Measurements from ENCODE around the gene MGAT4B. TPM values are rescaled to one million over a fixed set of nuclear protein-coding genes. Genes with fewer than 3 reads are reported as not detected.
"Not testable (repeated sequence)": the region's sequence is repeated elsewhere in the genome, so short reads cannot be mapped to it uniquely, and the experiment has no call there.

Gene MGAT4B
- 57.3 TPM for polyA plus RNA-seq (2012; ENCODE audit: insufficient read depth, insufficient read length)

GRCh38 chr5:179806250-179807048, at the start of gene MGAT4B:
MGAT4B (minus strand) TSS chr5:179806866; CDS start chr5:179806583, 283 bp downstream.
- peak; percentile 35 for DNase-seq (ENCODE audit: low read depth, low spot score)
- peak within 1 kb of the TSS; percentile 68 for H3K4me3 ChIP-seq (ENCODE audit: low read length)

DNA sequence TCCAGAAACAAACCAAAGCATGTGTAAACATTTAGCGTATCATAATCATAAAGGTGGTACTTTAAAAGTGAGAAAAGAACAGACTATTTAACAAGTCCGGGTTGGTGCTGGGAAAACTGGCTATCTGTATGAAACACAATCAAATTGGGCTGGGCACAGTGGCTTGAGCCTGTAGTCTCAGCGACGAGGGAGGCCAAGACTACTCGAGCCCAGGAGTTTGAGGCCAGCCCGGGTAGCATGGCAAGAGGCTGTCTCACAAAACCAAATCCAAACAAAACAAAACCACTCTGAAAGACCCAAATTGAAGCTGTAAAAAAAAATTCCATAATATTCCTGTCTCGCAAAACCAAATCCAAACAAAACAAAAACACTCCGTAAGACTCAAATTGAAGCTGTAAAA, 47.7 kb upstream of the MGAT4B start:
- no peak for DNase-seq (ENCODE audit: low read depth, low spot score)
- H3K4me3 ChIP-seq (ENCODE audit: low read length), result no peak overlapping the region

- no peak overlapping the region for H3K4me3 ChIP-seq (ENCODE audit: low read length)
- no peak for DNase-seq (ENCODE audit: low read depth, low spot score)
These were observed 46.4 kb upstream of the MGAT4B start for GRCh38 chr5:179852993-179853547.

- DNase-seq (ENCODE audit: low read depth, low spot score), result no peak
- H3K4me3 ChIP-seq (ENCODE audit: low read length), result no peak overlapping the region
These were observed 35.0 kb upstream of the MGAT4B start for GRCh38 chr5:179841621-179842020.

GRCh38 chr5:179840766-179841165, 34.1 kb upstream of the MGAT4B start:
- no peak overlapping the region for H3K4me3 ChIP-seq (ENCODE audit: low read length)
- no peak for DNase-seq (ENCODE audit: low read depth, low spot score)

DNA sequence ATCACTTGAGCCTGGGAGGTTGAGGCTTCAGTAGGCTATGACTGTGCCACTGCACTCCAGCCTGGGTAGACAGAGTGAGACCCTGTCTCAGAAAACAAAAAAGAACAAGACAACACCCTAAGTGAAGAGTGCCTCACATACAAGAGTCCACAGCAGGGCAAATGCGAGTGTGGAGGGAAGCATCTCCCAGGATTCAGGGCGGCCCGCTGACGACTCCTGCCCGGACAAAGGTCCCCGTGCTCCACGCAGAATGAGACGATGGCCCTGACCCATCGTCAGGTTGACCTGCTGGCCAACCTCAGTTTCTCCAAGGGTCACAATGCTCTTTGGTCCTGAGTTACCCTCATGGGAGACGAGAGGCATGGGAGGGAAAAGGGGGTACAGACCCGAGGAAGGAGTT, 33.7 kb upstream of the MGAT4B start:
- H3K4me3 ChIP-seq (ENCODE audit: low read length), result no peak overlapping the region
- DNase-seq (ENCODE audit: low read depth, low spot score), result no peak

- no peak overlapping the region for H3K4me3 ChIP-seq (ENCODE audit: low read length)
- DNase-seq (ENCODE audit: low read depth, low spot score), result no peak
These were observed 32.9 kb upstream of the MGAT4B start for GRCh38 chr5:179839328-179840256.

GRCh38 chr5:179837076-179838011, 30.7 kb upstream of the MGAT4B start:
- DNase-seq (ENCODE audit: low read depth, low spot score), result no peak
- no peak overlapping the region for H3K4me3 ChIP-seq (ENCODE audit: low read length)

- DNase-seq (ENCODE audit: low read depth, low spot score), result no peak
- H3K4me3 ChIP-seq (ENCODE audit: low read length), result no peak overlapping the region
These were observed 29.8 kb upstream of the MGAT4B start for GRCh38 chr5:179836225-179837019.

GRCh38 chr5:179834871-179835270, 28.2 kb upstream of the MGAT4B start:
- H3K4me3 ChIP-seq (ENCODE audit: low read length); DNase-seq (ENCODE audit: low read depth, low spot score): not testable (repeated sequence)

- no peak for DNase-seq (ENCODE audit: low read depth, low spot score)
- no peak overlapping the region for H3K4me3 ChIP-seq (ENCODE audit: low read length)
These were observed 27.5 kb upstream of the MGAT4B start for GRCh38 chr5:179834120-179834519.

GRCh38 chr5:179833709-179834070, 27.0 kb upstream of the MGAT4B start:
- H3K4me3 ChIP-seq (ENCODE audit: low read length), result no peak overlapping the region
- DNase-seq (ENCODE audit: low read depth, low spot score), result no peak

- H3K4me3 ChIP-seq (ENCODE audit: low read length), result no peak overlapping the region
- DNase-seq (ENCODE audit: low read depth, low spot score), result no peak
These were observed 26.5 kb upstream of the MGAT4B start for GRCh38 chr5:179833056-179833708.

DNA sequence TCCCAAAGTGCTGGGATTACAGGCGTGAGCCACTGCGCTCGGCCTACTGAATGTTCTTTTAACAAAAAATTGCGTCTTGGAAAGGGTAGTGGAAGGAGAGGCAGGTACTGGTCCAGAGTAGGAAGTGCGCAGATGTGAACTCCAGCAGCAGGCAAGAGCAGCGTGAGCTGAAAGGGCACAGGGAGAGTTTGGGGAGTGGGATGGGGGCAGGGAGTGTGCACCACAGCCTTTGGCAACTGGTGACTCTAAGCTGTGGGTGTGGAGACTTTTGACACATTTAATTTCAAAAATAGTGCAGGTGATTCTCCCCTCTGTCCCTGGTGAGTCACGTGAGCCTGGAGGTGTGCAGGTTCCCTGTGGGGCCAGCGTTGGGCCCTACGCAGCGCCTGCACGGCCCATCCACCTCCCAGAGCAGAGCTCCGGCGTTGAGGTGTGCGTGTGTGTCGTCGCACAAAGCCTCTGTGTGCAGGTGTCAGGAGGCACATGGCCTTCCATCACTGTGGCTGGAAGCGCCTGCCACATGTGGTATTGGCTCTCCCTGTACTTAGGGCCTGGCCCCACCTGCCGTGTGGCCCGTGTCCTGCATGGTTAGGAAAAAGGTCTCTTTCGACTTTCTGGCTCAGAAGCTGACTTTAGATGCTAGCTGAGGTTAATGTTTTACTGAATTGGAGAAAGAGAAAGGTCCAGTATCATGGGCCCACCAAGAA, 25.5 kb upstream of the MGAT4B start:
- no peak for DNase-seq (ENCODE audit: low read depth, low spot score)
- H3K4me3 ChIP-seq (ENCODE audit: low read length), result no peak overlapping the region

DNA sequence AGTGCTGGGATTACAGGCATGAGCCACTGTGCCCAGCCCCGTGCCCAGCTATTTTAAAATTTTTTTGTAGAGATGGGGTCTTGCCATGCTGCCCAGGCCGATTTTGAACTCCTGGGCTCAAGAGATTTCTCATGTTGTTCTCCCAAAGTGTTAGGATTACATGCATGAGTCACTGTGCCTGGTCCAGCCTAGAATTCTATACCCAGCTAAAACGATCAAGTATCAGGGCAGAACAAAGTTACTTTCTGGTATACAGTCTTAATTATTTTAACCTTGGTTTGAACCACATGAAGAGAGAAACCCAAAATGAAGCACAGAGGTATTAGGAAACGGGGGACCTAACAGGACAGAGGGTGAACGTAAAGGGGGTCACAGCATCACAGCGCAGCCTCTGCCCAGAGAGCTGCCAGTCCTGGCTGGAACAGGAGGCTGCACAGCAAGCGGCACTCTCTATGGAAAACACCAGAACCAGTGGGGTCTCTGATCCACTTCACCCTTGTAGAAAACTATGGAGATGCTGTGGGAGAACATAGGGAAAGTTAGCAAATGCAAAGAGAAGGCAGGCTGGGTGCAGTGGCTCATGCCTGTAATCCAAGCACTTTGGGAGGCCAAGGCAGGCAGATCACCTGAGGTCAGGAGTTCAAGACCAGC, 24.3 kb upstream of the MGAT4B start:
- no peak overlapping the region for H3K4me3 ChIP-seq (ENCODE audit: low read length)
- no peak for DNase-seq (ENCODE audit: low read depth, low spot score)

- no peak overlapping the region for H3K4me3 ChIP-seq (ENCODE audit: low read length)
- no peak for DNase-seq (ENCODE audit: low read depth, low spot score)
These were observed 23.2 kb upstream of the MGAT4B start for GRCh38 chr5:179829732-179830435.
